ENCODE data around the gene INSYN2B. TPM values are rescaled to one million over a fixed set of nuclear protein-coding genes. Genes with fewer than 3 reads are reported as not detected.

The INSYN2B gene
- total RNA-seq, 1 experiment from 2014 or later, result 10.8 TPM

DNA sequence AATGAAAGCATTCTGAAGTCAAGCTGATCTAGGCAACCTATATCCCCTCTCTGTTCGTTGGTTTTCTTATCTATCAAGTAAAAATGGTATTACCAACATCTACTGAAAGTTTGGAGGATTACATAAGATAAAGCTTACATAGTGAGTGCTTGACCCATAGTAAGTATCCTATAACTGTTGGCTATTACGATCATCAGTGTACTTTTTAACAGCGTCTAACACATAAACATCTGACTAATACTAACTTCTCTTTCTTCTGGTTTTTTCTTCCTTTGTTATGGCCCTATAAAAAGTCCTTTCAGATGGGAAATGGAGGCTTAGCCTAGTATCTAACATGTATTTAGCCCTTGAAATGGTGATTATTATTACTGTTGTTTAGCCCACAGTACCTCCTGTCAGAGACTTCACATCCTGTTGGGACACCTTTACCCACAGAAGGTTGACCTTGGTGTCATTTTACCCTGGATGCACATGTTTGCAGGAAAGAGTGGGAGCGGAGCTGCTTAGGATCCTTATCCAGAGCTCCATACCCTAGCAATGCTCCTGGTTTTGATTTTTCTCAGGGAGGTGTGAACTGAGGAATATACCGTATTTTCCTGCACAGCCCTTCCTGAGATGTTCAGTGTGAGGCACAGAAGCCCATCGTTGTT is 6.0 kb downstream of the INSYN2B start:
- Histone ChIP-seq H3K27me3 (replicated peaks; ENCODE audit: insufficient read depth, low read depth, low read length, poor library complexity) (no peaks in the 10 kb centered on the region), H3K4me3 (ENCODE audit: low read depth, low read length, poor library complexity, severe bottlenecking) (no peak overlapping the region), H3K9me3 (ENCODE audit: low read depth, low read length, poor library complexity, severe bottlenecking) (no peaks in the 10 kb centered on the region), H3K27ac (ENCODE audit: low read depth, low read length, poor library complexity, severe bottlenecking) (no peak overlapping the region), H3K36me3 (ENCODE audit: insufficient read depth, low read length, poor library complexity, severe bottlenecking) (no peaks in the 10 kb centered on the region), H3K4me1 (ENCODE audit: insufficient read depth, low read length, poor library complexity, severe bottlenecking) (peaks cover 40% of the 10 kb centered on the region)
- CTCF ChIA-PET, result no interaction called here
- intact Hi-C loops (cut with micrococcal nuclease; ENCODE audit: unreplicated experiment), result no loop called here
- no peak for DNase-seq (ENCODE audit: low spot score)
- TF ChIP-seq EZH2 (IDR thresholded peaks at IDR 0.05; ENCODE audit: borderline replicate concordance, low read depth, low read length, poor library complexity, severe bottlenecking), result no peak
- TF ChIP-seq, protein P1, sequence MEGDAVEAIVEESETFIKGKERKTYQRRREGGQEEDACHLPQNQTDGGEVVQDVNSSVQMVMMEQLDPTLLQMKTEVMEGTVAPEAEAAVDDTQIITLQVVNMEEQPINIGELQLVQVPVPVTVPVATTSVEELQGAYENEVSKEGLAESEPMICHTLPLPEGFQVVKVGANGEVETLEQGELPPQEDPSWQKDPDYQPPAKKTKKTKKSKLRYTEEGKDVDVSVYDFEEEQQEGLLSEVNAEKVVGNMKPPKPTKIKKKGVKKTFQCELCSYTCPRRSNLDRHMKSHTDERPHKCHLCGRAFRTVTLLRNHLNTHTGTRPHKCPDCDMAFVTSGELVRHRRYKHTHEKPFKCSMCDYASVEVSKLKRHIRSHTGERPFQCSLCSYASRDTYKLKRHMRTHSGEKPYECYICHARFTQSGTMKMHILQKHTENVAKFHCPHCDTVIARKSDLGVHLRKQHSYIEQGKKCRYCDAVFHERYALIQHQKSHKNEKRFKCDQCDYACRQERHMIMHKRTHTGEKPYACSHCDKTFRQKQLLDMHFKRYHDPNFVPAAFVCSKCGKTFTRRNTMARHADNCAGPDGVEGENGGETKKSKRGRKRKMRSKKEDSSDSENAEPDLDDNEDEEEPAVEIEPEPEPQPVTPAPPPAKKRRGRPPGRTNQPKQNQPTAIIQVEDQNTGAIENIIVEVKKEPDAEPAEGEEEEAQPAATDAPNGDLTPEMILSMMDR (conservative IDR thresholded peaks at IDR 0.05; ENCODE audit: low read depth, low read length), result no peak
- no TSS peak for BruUV-seq (replicated peaks)
- POLR2A ChIA-PET (ENCODE audit: low non-redundant PET), result no interaction called here

DNA sequence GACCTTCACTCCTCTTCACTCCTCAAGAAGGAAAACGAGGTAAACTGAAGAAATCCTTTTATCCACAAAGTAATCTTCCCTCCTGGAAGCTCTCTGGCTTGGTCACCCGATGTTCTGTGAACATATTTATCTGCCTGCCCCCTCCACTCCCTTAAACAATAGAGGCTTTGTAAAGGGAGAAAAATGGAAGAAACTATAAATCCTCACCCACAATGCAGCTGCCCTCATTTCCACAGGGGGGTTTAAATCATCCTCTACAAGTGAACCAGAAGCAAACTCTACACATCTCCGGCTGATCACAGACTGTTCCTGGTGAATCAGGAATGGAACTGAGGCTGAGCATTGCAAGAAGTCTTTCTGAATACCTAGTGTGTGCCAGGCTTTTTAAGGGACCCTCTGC is 7.2 kb downstream of the INSYN2B start:
- no peak overlapping the region for H3K4me3 ChIP-seq (ENCODE audit: low read depth, low read length, poor library complexity, severe bottlenecking)
- DNase-seq (ENCODE audit: low spot score), result no peak
- peaks cover 36% of the 10 kb centered on the region for H3K4me1 ChIP-seq (ENCODE audit: insufficient read depth, low read length, poor library complexity, severe bottlenecking)
- ChIA-PET CTCF (no interaction called here), POLR2A (ENCODE audit: low non-redundant PET) (no interaction called here)
- BruUV-seq (replicated peaks), result no TSS peak
- H3K27ac ChIP-seq (ENCODE audit: low read depth, low read length, poor library complexity, severe bottlenecking), result peak overlapping the region; percentile 16
- TF ChIP-seq, protein P1 (conservative IDR thresholded peaks at IDR 0.05; ENCODE audit: low read depth, low read length), result no peak
- no peak for TF ChIP-seq EZH2 (IDR thresholded peaks at IDR 0.05; ENCODE audit: borderline replicate concordance, low read depth, low read length, poor library complexity, severe bottlenecking)
- intact Hi-C loops (cut with micrococcal nuclease; ENCODE audit: unreplicated experiment), result no loop called here
- H3K9me3 ChIP-seq (ENCODE audit: low read depth, low read length, poor library complexity, severe bottlenecking), result no peaks in the 10 kb centered on the region
- no peaks in the 10 kb centered on the region for H3K36me3 ChIP-seq (ENCODE audit: insufficient read depth, low read length, poor library complexity, severe bottlenecking)
- no peaks in the 10 kb centered on the region for H3K27me3 ChIP-seq (replicated peaks; ENCODE audit: insufficient read depth, low read depth, low read length, poor library complexity)

DNA sequence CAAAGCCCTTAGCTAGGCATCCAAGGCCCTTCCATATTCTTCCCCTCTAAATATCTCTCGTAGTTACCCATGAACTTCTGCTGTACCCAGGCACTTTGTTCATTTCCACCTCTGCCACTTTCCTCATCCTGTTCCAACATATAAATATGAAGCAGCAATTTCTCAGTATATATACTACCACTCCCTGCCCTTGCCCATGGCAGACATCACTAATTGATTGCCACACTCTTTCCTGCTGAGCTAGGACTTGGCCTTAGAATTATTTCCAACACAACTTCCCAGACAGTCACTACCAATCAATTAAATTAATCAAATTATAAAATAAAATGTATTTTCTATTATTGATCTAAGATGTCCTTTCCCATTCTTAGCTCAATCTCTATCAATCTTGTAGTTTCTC is 8.5 kb downstream of the INSYN2B start:
- Histone ChIP-seq H3K27ac (ENCODE audit: low read depth, low read length, poor library complexity, severe bottlenecking) (peak overlapping the region; percentile 71), H3K4me1 (ENCODE audit: insufficient read depth, low read length, poor library complexity, severe bottlenecking) (peaks cover 25% of the 10 kb centered on the region), H3K27me3 (replicated peaks; ENCODE audit: insufficient read depth, low read depth, low read length, poor library complexity) (no peaks in the 10 kb centered on the region), H3K4me3 (ENCODE audit: low read depth, low read length, poor library complexity, severe bottlenecking) (no peak overlapping the region), H3K9me3 (ENCODE audit: low read depth, low read length, poor library complexity, severe bottlenecking) (no peaks in the 10 kb centered on the region), H3K36me3 (ENCODE audit: insufficient read depth, low read length, poor library complexity, severe bottlenecking) (no peaks in the 10 kb centered on the region)
- intact Hi-C loops (cut with micrococcal nuclease; ENCODE audit: unreplicated experiment), result no loop called here
- BruUV-seq (replicated peaks), result no TSS peak
- peak; percentile 15 for DNase-seq (ENCODE audit: low spot score)
- TF ChIP-seq EZH2 (IDR thresholded peaks at IDR 0.05; ENCODE audit: borderline replicate concordance, low read depth, low read length, poor library complexity, severe bottlenecking), result no peak
- TF ChIP-seq, protein P1 (conservative IDR thresholded peaks at IDR 0.05; ENCODE audit: low read depth, low read length), result no peak
- POLR2A ChIA-PET (ENCODE audit: low non-redundant PET), result interaction anchor here (0.7 kb wide), 1 partner anchor 456 kb away, joined by 16 read pairs; no protein-coding TSS in a partner anchor
- CTCF ChIA-PET, result interaction anchor here (1.0 kb wide), 1 partner anchor 9 kb away, joined by 4 read pairs; the partner anchor contains the start of gene INSYN2B

Measured in A673 (cell line).